ENCODE measurements around the gene OR10S1.

DNA sequence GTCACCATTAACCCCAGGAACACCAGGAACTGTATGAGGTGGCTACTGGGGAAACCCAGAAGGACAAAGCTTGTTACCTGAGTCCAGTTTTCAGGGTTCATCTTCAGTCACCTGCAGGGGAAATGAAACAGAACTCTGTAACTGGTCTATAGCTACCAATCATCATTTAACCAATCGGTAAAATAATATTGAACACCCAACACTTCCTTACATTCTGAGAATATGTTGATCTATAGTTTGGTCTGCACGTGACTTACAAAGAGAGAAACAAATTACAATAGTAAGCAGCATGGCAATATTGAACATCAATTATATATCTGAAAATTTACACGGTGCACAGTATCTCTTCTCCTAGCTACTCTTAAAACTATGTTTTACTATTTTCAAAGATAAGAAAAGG lies 33.8 kb downstream of the OR10S1 start, which contains the start of gene OR6T1:
- TF ChIP-seq, protein P1, sequence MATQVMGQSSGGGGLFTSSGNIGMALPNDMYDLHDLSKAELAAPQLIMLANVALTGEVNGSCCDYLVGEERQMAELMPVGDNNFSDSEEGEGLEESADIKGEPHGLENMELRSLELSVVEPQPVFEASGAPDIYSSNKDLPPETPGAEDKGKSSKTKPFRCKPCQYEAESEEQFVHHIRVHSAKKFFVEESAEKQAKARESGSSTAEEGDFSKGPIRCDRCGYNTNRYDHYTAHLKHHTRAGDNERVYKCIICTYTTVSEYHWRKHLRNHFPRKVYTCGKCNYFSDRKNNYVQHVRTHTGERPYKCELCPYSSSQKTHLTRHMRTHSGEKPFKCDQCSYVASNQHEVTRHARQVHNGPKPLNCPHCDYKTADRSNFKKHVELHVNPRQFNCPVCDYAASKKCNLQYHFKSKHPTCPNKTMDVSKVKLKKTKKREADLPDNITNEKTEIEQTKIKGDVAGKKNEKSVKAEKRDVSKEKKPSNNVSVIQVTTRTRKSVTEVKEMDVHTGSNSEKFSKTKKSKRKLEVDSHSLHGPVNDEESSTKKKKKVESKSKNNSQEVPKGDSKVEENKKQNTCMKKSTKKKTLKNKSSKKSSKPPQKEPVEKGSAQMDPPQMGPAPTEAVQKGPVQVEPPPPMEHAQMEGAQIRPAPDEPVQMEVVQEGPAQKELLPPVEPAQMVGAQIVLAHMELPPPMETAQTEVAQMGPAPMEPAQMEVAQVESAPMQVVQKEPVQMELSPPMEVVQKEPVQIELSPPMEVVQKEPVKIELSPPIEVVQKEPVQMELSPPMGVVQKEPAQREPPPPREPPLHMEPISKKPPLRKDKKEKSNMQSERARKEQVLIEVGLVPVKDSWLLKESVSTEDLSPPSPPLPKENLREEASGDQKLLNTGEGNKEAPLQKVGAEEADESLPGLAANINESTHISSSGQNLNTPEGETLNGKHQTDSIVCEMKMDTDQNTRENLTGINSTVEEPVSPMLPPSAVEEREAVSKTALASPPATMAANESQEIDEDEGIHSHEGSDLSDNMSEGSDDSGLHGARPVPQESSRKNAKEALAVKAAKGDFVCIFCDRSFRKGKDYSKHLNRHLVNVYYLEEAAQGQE (IDR thresholded peaks at IDR 0.05; ENCODE audit: insufficient replicate concordance, low read depth), result no peak
- TF ChIP-seq POLR2AphosphoS5 (IDR thresholded peaks at IDR 0.05; ENCODE audit: low read depth) (no peak), CTCF (IDR thresholded peaks at IDR 0.05; ENCODE audit: insufficient read depth, low read length) (no peak), GABPA (IDR thresholded peaks at IDR 0.05; ENCODE audit: low read depth) (no peak)

Measured in HL-60 (cell line).